H1 (cell line): ENCODE measurements around the gene SLC25A22. TPM values are rescaled to one million over a fixed set of nuclear protein-coding genes. Genes with fewer than 3 reads are reported as not detected.

Source experiments
- CTCF ChIA-PET: fragments of 300-600 bp; sonication (Branson Sonifier 250); formaldehyde crosslinking; loops from one replicate; lab custom pipeline; 2021; ENCODE audit not compliant: partially characterized antibody; lab: Charles Lee
- POLR2A ChIA-PET: fragments of 300-600 bp; sonication (Branson Sonifier 250); formaldehyde crosslinking; loops from one replicate; lab custom pipeline; 2021; ENCODE audit warnings: inconsistent platforms; ENCODE audit not compliant: partially characterized antibody; lab: Charles Lee
- DNase-seq, 2 experiments: peaks; one replicate each; pipeline versions ENCODE4 v3.0.0 to v3.0.0-alpha.2; 2010 to 2022; ENCODE audit warnings: low spot score in 2 of 2, low read depth in 1 of 2, mixed read lengths in 1 of 2
- FAIRE-seq: peaks from 2 replicates; lab custom pipeline; 2011; peaks lifted over from hg19 to GRCh38; lab: Jason Lieb, UNC
- H2AFZ ChIP-seq: 2 replicates; pipeline ENCODE4 v1.8.1; 2012; ENCODE audit warnings: low read length, inconsistent platforms
- H2AK5ac ChIP-seq: 2 replicates; pipeline ENCODE4 v1.6.1; 2013; ENCODE audit warnings: low read depth, low read length
- H2BK120ac ChIP-seq: replicated peaks from 2 replicates; pipeline ENCODE3; 2013; ENCODE audit warnings: low read depth, low read length, inconsistent platforms
- H2BK12ac ChIP-seq: 2 replicates; pipeline ENCODE4 v1.6.1; 2013; ENCODE audit warnings: low read depth, low read length
- H2BK15ac ChIP-seq: 2 replicates; pipeline ENCODE4 v1.6.1; 2013; ENCODE audit warnings: low read length
- H2BK20ac ChIP-seq: 2 replicates; pipeline ENCODE4 v1.6.1; 2013; ENCODE audit warnings: low read length
- H2BK5ac ChIP-seq: 2 replicates; pipeline ENCODE4 v1.6.1; 2013; ENCODE audit warnings: low read depth, low read length
- H3K14ac ChIP-seq: 2 replicates; pipeline ENCODE4 v1.6.1; 2013; ENCODE audit warnings: inconsistent platforms; ENCODE audit not compliant: insufficient read length
- H3K18ac ChIP-seq: 2 replicates; pipeline ENCODE4 v1.6.1; 2013; ENCODE audit warnings: low read length; ENCODE audit errors: extremely low read depth
- H3K23ac ChIP-seq: 2 replicates; pipeline ENCODE4 v1.6.1; 2013; ENCODE audit warnings: inconsistent platforms; ENCODE audit not compliant: insufficient read length
- H3K23me2 ChIP-seq: 2 replicates; pipeline ENCODE4 v1.6.1; 2013; ENCODE audit warnings: low read depth, low read length
- H3K27ac ChIP-seq: 2 replicates; pipeline ENCODE4 v1.6.1; 2011; ENCODE audit warnings: low read depth, low read length, inconsistent platforms
- H3K27me3 ChIP-seq, 4 experiments: replicated peaks in 1 of 4; 1 replicate in 1 of 4; 2 replicates in 3 of 4; pipeline versions ENCODE4 v1.6.1 to v1.8.1; 2011 to 2013; ENCODE audit warnings: low read length in 3 of 4, mild to moderate bottlenecking in 3 of 4, inconsistent platforms in 2 of 4, mixed read lengths in 2 of 4, moderate library complexity in 1 of 4; ENCODE audit not compliant: control insufficient read depth in 3 of 4, insufficient read depth in 3 of 4; ENCODE audit errors: extremely low read depth in 1 of 4
- H3K36me3 ChIP-seq, 4 experiments: 2 replicates each; pipeline versions ENCODE4 v1.6.1 to v1.8.1; 2011 to 2013; ENCODE audit warnings: mild to moderate bottlenecking in 4 of 4, low read length in 3 of 4, moderate library complexity in 2 of 4, control low read depth in 1 of 4, inconsistent platforms in 1 of 4; ENCODE audit not compliant: insufficient read depth in 4 of 4, control insufficient read depth in 2 of 4
- H3K4ac ChIP-seq: replicated peaks from 2 replicates; pipeline ENCODE3; 2013; ENCODE audit warnings: low read length, low read depth, mixed read lengths, inconsistent platforms; ENCODE audit not compliant: insufficient read length
- H3K4me1 ChIP-seq, 4 experiments: replicated peaks in 1 of 4; 1 replicate in 1 of 4; 2 replicates in 3 of 4; pipeline versions ENCODE4 v1.6.1 to v1.8.1; 2011 to 2013; ENCODE audit warnings: low read length in 3 of 4, inconsistent platforms in 2 of 4, mixed read lengths in 1 of 4; ENCODE audit not compliant: insufficient read depth in 4 of 4, control insufficient read depth in 3 of 4
- H3K4me2 ChIP-seq, 2 experiments: 2 replicates each; pipeline versions ENCODE4 v1.6.1 to v1.8.1; 2011 to 2013; ENCODE audit warnings: low read depth in 2 of 2, low read length in 2 of 2, control low read depth in 1 of 2, inconsistent platforms in 1 of 2, mild to moderate bottlenecking in 1 of 2; ENCODE audit not compliant: insufficient read depth in 1 of 2
- H3K4me3 ChIP-seq, 4 experiments: fragments of 200-600, 300-600 bp in 1 of 4; sonication (generic), shearing (Covaris generic), sonication (Bioruptor Twin) in 1 of 4; 2 replicates each; pipeline versions ENCODE4 v1.5.1 to v1.8.1; 2011 to 2016; ENCODE audit warnings: low read length in 4 of 4, low read depth in 3 of 4, control low read depth in 2 of 4, inconsistent platforms in 2 of 4, mild to moderate bottlenecking in 2 of 4, mixed read lengths in 1 of 4, moderate library complexity in 1 of 4; ENCODE audit not compliant: insufficient read depth in 2 of 4; ENCODE audit errors: extremely low read depth in 1 of 4
- H3K56ac ChIP-seq: replicated peaks from 2 replicates; pipeline ENCODE3; 2013; ENCODE audit warnings: low read depth, mild to moderate bottlenecking, mixed read lengths, low read length, inconsistent platforms; ENCODE audit not compliant: insufficient read length
- H3K79me1 ChIP-seq: 2 replicates; pipeline ENCODE4 v1.6.1; 2013; ENCODE audit warnings: low read depth, low read length, control low read depth
- H3K79me2 ChIP-seq, 2 experiments: 2 replicates each; pipeline versions ENCODE4 v1.6.1 to v1.8.1; 2012 to 2013; ENCODE audit warnings: low read length in 2 of 2, mild to moderate bottlenecking in 2 of 2, inconsistent platforms in 1 of 2; ENCODE audit not compliant: insufficient read depth in 2 of 2, control insufficient read depth in 1 of 2
- H3K9ac ChIP-seq, 4 experiments: replicated peaks in 1 of 4; 1 replicate in 1 of 4; 2 replicates in 3 of 4; pipeline versions ENCODE4 v1.6.1 to v1.8.1; 2011 to 2013; ENCODE audit warnings: low read depth in 3 of 4, low read length in 3 of 4, control low read depth in 2 of 4, mild to moderate bottlenecking in 2 of 4, moderate library complexity in 2 of 4, inconsistent platforms in 1 of 4; ENCODE audit errors: extremely low read depth in 1 of 4
- H3K9me3 ChIP-seq, 2 experiments: 2 replicates each; pipeline versions ENCODE4 v1.6.1 to v1.8.1; 2012 to 2013; ENCODE audit warnings: mild to moderate bottlenecking in 2 of 2, moderate library complexity in 2 of 2, control low read depth in 1 of 2, inconsistent platforms in 1 of 2, low read depth in 1 of 2, low read length in 1 of 2, mixed read lengths in 1 of 2; ENCODE audit not compliant: insufficient read depth in 2 of 2
- H4K20me1 ChIP-seq, 2 experiments: replicated peaks in 1 of 2; 2 replicates each; pipeline versions ENCODE3 to v1.8.1; 2011 to 2013; ENCODE audit warnings: inconsistent platforms in 2 of 2, low read length in 2 of 2, mild to moderate bottlenecking in 1 of 2; ENCODE audit not compliant: insufficient read depth in 2 of 2, control insufficient read depth in 1 of 2
- H4K5ac ChIP-seq: 2 replicates; pipeline ENCODE4 v1.6.1; 2013; ENCODE audit warnings: low read length, low read depth, mixed read lengths, inconsistent platforms; ENCODE audit not compliant: insufficient read length
- H4K8ac ChIP-seq: 2 replicates; pipeline ENCODE4 v1.8.0; 2013; ENCODE audit warnings: mild to moderate bottlenecking, moderate library complexity, low read length, inconsistent platforms; ENCODE audit not compliant: insufficient read depth; ENCODE audit errors: extremely low read depth
- H4K91ac ChIP-seq: replicated peaks from 2 replicates; pipeline ENCODE3; 2013; ENCODE audit warnings: low read length, mixed read lengths, inconsistent platforms; ENCODE audit not compliant: insufficient read length
- BCL11A ChIP-seq, 2 experiments: IDR thresholded peaks; one replicate each; pipeline ENCODE4 v1.6.1; 2011; ENCODE audit warnings: low read depth in 2 of 2, low read length in 2 of 2, mild to moderate bottlenecking in 2 of 2
- CREB1 ChIP-seq: IDR thresholded peaks from 2 replicates; pipeline ENCODE4 v1.6.1; 2012; ENCODE audit warnings: inconsistent platforms
- CTBP2 ChIP-seq: IDR thresholded peaks from 2 replicates; pipeline ENCODE4 v1.7.0; 2011; ENCODE audit warnings: borderline replicate concordance, mild to moderate bottlenecking, moderate library complexity, mixed read lengths, low read length; ENCODE audit not compliant: insufficient read depth, insufficient read length
- EZH2 ChIP-seq: fragments of 200-600 bp; sonication (generic); IDR thresholded peaks from 2 replicates; pipeline ENCODE4 v1.7.1; 2012; ENCODE audit warnings: low read depth, mild to moderate bottlenecking, moderate library complexity, low read length, inconsistent platforms; ENCODE audit not compliant: severe bottlenecking
- NRF1 ChIP-seq: IDR thresholded peaks from 2 replicates; pipeline ENCODE4 v1.6.1; 2011; ENCODE audit warnings: mild to moderate bottlenecking, low read depth, low read length, improper control_type of control experiment
- RFX5 ChIP-seq: IDR thresholded peaks from 2 replicates; pipeline ENCODE4 v1.6.1; 2011; ENCODE audit warnings: low read depth, low read length, improper control_type of control experiment, borderline replicate concordance
- SIRT6 ChIP-seq: IDR thresholded peaks from one replicate; pipeline ENCODE4 v1.7.1; 2012; ENCODE audit warnings: low read length, inconsistent platforms
- SP2 ChIP-seq: IDR thresholded peaks from 2 replicates; pipeline ENCODE4 v1.6.1; 2012; ENCODE audit warnings: mild to moderate bottlenecking, low read length, inconsistent platforms
- ZNF274 ChIP-seq: IDR thresholded peaks from 2 replicates; pipeline ENCODE4 v1.7.0; 2012; ENCODE audit warnings: low read length, borderline replicate concordance; ENCODE audit errors: extremely low read depth
- WGBS, 2 experiments: shearing (Covaris generic) in 1 of 2; methylation state at CpG; one replicate each; pipeline versions ENCODE4 v1.1.6 to v1.1.7; 2013 to 2015; ENCODE audit warnings: low lambda C conversion rate in 2 of 2, mixed read lengths in 2 of 2, inconsistent platforms in 1 of 2, low coverage in 1 of 2, missing lambda C conversion rate in 1 of 2; ENCODE audit not compliant: insufficient replicate concordance in 2 of 2, insufficient coverage in 1 of 2, insufficient read length in 1 of 2; ENCODE audit errors: extremely low coverage in 1 of 2, missing lambda C conversion rate in 1 of 2; 5-methylcytosine and 5-hydroxymethylcytosine counted together
- polyA plus RNA-seq, 7 experiments: library from polyadenylated mRNA; depleted of rRNA in 3 of 7; stranded (reverse) in 5 of 7; unstranded in 2 of 7; fragments of >200 nt in 5 of 7; fragments of 200-250 nt in 2 of 7; gene quantifications; 1 replicate in 5 of 7; 2 replicates in 1 of 7; 4 replicates in 1 of 7; pipeline versions ENCODE4 v1.2.1 to v1.2.3, GENCODE V29; 2011 to 2013; ENCODE audit warnings: missing spikeins in 2 of 7, mixed read lengths in 2 of 7
- total RNA-seq: library from RNA; stranded (reverse); fragmentation: NEBNext Ultra II Directional; extraction: Animal tissue kit (Norgen Biotek cat#: 25700); gene quantifications from 2 replicates; pipeline ENCODE4 v1.2.1, GENCODE V29; 2021
- TF ChIP-seq, protein P1 (sequence below), 3 experiments: IDR thresholded peaks; 1 replicate in 2 of 3; 2 replicates in 1 of 3; pipeline versions ENCODE4 v1.5.1 to v1.6.1; 2011; ENCODE audit warnings: low read length in 3 of 3, mild to moderate bottlenecking in 3 of 3, inconsistent platforms in 2 of 3, low read depth in 1 of 3, moderate library complexity in 1 of 3; ENCODE audit not compliant: insufficient read depth in 1 of 3; ENCODE audit errors: control extremely low read depth in 1 of 3

Gene SLC25A22
- total and polyA plus RNA-seq, 2 of the 8 experiments (the other 6 are each of a cell fraction or from before 2014, with no cell fraction given), result 31.5 to 48.0 TPM

DNA sequence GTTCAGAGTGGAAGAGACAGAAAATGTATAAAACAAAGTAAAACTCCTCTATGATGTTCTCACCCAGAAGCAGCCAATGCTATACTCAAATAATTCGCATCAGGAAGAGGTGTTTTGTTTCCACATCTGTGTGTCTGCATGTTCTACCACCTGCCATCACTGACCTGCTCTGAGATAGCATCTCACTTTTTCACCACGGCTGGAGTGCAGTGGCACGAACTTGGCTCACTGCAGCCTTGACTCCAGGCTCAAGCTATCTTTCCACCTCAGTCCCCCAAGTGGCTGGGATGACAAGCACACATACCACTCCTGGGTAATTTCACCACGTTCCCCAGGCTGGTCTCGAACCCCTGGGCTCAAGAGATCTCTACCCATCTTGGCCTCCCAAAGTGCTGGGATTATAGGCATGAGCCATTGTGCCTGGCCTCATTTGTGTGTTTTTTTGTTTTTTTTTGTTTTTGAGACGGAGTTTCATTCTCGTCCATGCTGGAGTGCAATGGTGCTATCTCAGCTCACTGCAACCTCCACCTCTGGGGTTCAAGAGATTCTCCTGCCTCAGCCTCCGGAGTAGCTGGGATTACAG lies 36.5 kb downstream of the SLC25A22 start:
- H3K23me2 ChIP-seq, result no peaks in the 10 kb centered on the region
- peaks cover 36 to 71% (median 47%) of the 10 kb centered on the region in 4 experiments for H3K36me3 ChIP-seq
- no peak overlapping the region for H2BK5ac ChIP-seq
- H3K9me3 ChIP-seq, result no peaks in the 10 kb centered on the region
- H3K56ac ChIP-seq, result no peak overlapping the region
- peaks cover 13 to 37% of the 10 kb centered on the region in 2 experiments for H4K20me1 ChIP-seq
- no peak overlapping the region for H3K4ac ChIP-seq
- H3K4me1 ChIP-seq, result peaks cover 0 to 12% (median 7%) of the 10 kb centered on the region in 4 experiments; a peak in 6 of 7 replicates
- ChIA-PET CTCF (interaction anchor here (1.1 to 26.9 kb wide), 7 partner anchors 14 to 252 kb away, joined by 3 to 395 read pairs (median 14); partner anchors contain the start of gene TALDO1), POLR2A (interaction anchor here (1.8 to 35.3 kb wide), 4 partner anchors 5 to 94 kb away, joined by 4 to 636 read pairs (median 341); partner anchors contain the start of genes GATD1 and TALDO1)
- no peak overlapping the region for H4K91ac ChIP-seq
- peaks cover 0 to 11% of the 10 kb centered on the region in 2 experiments; a peak in 1 of 4 replicates for H3K79me2 ChIP-seq
- DNase-seq, result no peak
- no peak overlapping the region for H3K27ac ChIP-seq
- H2BK120ac ChIP-seq, result no peak overlapping the region
- H3K4me2 ChIP-seq, result no peak overlapping the region
- no peak overlapping the region for H2BK20ac ChIP-seq
- no peak overlapping the region for H3K4me3 ChIP-seq
- WGBS, 2 experiments, result 86% methylated on average over 8 of the region's 8 CpGs; no CpG with 5 or more reads in 1 of the 2 experiments
- no peak overlapping the region for H3K9ac ChIP-seq
- no peak overlapping the region for H2BK15ac ChIP-seq
- no peak overlapping the region for H2AFZ ChIP-seq
- H4K8ac ChIP-seq, result no peak overlapping the region
- H2AK5ac ChIP-seq, result no peak overlapping the region
- no peak overlapping the region for H3K23ac ChIP-seq
- no peak overlapping the region for H3K14ac ChIP-seq
- FAIRE-seq, result no peak
- no peaks in the 10 kb centered on the region for H3K27me3 ChIP-seq
- H2BK12ac ChIP-seq, result no peak overlapping the region
- H3K79me1 ChIP-seq, result peaks cover 7% of the 10 kb centered on the region; the same call in 1 of the 2 replicates
- no peak overlapping the region for H4K5ac ChIP-seq
- H3K18ac ChIP-seq, result no peak overlapping the region
- TF ChIP-seq, protein P1, sequence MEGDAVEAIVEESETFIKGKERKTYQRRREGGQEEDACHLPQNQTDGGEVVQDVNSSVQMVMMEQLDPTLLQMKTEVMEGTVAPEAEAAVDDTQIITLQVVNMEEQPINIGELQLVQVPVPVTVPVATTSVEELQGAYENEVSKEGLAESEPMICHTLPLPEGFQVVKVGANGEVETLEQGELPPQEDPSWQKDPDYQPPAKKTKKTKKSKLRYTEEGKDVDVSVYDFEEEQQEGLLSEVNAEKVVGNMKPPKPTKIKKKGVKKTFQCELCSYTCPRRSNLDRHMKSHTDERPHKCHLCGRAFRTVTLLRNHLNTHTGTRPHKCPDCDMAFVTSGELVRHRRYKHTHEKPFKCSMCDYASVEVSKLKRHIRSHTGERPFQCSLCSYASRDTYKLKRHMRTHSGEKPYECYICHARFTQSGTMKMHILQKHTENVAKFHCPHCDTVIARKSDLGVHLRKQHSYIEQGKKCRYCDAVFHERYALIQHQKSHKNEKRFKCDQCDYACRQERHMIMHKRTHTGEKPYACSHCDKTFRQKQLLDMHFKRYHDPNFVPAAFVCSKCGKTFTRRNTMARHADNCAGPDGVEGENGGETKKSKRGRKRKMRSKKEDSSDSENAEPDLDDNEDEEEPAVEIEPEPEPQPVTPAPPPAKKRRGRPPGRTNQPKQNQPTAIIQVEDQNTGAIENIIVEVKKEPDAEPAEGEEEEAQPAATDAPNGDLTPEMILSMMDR (IDR thresholded peaks at IDR 0.05; ENCODE audit: control extremely low read depth in 1 of 3, insufficient read depth in 1 of 3, low read depth in 1 of 3, low read length in 3 of 3), result no peak
- TF ChIP-seq SP2, result no peak
- no peak for TF ChIP-seq EZH2
- TF ChIP-seq NRF1, result no peak
- no peak for TF ChIP-seq SIRT6
- TF ChIP-seq RFX5, result no peak
- TF ChIP-seq CTBP2, result no peak
- TF ChIP-seq BCL11A (IDR thresholded peaks at IDR 0.05; ENCODE audit: low read depth in 2 of 2, low read length in 2 of 2), result no peak
- no peak for TF ChIP-seq ZNF274
- TF ChIP-seq CREB1, result no peak
